GM12892 (cell line): ENCODE results near the gene KTI12.
"Not testable (repeated sequence)": the region's sequence is repeated elsewhere in the genome, so short reads cannot be mapped to it uniquely, and the experiment has no call there.

Source experiments
- POLR2A ChIP-seq: IDR thresholded peaks from 2 replicates; pipeline ENCODE4 v1.6.1; 2011; ENCODE audit warnings: low read depth, low read length, control low read depth
- POLR2AphosphoS5 ChIP-seq: IDR thresholded peaks from 2 replicates; pipeline ENCODE4 v1.6.1; 2011; ENCODE audit warnings: low read depth, low read length, control low read depth
- TAF1 ChIP-seq: IDR thresholded peaks from 2 replicates; pipeline ENCODE4 v1.6.1; 2011; ENCODE audit warnings: low read depth, mild to moderate bottlenecking, control low read depth, low read length, borderline replicate concordance

GRCh38 chr1:52045666-52046195, 12.1 kb upstream of the KTI12 start:
- not testable (repeated sequence) for TF ChIP-seq TAF1, POLR2AphosphoS5, POLR2A
